T-helper 22 cell (primary cell): ENCODE data around the gene CLEC4M.
A peak's percentile ranks its signal among the peaks of the same experiment; 100 is the strongest.
"Not testable (repeated sequence)": the region's sequence is repeated elsewhere in the genome, so short reads cannot be mapped to it uniquely, and the experiment has no call there.

Source experiments
- DNase-seq: peaks from one replicate; pipeline ENCODE4 v3.0.0-alpha.2; 2020; ENCODE audit warnings: low read depth

Gene CLEC4M

DNA sequence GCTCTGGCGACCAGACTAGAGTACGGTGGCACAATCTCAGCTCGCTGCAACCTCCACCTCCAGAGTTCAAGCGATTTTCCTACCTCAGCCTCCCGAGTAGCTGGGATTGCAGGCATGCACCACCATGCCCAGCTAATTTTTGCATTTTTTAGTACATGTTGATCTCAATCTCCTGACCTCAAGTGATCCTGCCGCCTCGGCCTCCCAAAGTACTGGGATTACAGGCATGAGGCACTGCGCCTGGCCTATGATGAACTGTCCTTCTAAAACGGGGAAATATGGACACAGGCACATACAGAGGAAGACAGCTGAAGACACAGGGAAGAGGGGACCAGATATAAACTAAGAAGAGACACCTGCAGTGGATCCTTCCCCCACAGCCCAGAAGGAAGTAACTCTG, 12.7 kb downstream of the CLEC4M start:
- no peak for DNase-seq

DNA sequence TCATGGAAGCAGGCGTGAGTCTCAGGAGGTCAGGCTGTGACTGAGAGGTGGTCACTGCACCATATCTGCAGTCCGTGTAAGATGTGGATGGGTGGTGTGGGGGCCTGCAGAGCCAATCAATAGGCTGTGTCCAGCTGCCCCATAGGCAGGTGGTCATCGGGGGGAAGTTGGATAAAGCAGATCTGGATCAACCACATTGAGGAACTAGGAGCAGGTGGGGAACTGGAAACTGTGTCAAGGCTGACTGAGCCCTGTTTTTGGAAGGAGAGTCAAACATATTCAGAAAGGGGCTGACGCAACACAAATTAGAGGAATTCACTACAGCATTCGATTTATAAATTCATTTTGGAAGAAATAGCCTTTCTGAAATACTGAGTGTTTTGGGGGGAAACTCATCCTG, 15.0 kb downstream of the CLEC4M start:
- DNase-seq: no peak

DNA sequence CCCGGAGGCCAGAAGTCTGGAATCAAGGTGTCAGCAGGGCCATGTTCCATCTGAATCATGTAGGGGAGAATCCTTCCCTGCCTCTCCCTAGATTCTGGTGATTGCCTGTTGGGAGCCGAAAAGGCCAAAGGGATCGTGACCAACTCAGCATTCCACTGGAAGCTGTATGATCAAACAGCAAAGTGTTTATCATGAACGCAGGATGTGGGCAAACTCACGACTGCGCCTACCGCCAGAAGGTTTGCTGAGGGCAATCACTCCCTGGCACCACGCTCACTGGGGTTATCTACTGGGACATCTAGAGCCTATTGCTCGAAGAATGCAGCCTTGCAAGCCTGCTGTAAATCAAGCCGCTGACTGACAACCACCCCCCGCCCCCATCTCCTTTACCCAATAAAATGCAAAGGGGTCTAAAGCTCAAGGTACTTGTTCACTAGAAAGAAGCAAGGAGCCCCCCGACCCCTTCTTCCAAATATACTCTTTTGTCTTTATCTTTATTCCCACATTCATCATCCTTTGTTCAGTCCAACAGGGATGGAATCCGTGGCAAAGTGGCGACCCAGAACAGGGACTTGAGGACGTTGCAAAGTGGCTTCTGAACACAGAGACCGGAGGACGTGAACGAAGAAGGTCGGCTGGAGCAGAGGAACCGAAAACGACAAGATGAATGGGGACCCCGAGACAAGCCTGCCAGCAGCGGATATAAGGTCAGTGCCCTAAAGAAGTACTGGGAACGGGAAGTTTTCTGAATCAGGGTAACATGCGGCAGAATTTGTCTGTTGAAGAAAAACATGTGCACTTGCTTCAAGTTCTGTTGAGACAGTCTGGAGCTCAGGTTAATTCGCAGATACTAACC, 16.8 kb downstream of the CLEC4M start:
- no peak for DNase-seq

DNA sequence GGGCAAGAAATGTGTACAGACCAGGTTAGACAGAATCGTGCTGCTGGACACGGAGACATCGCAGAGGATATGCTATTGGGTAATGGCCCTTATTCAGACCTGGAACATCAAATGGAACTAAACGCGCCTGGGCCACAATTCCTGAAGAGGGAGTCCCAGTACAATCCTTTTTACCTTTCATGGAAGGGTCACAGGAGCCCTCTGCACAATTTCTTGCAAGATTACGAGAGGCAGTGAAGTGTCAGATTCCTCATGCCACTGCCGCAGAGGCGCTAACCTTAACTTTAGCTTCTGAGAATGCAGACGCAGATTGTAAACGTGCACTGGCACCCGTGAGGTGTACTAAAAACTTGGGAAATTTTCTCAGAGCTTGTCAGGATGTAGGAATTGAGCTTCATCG, 18.1 kb downstream of the CLEC4M start:
- no peak for DNase-seq

DNA sequence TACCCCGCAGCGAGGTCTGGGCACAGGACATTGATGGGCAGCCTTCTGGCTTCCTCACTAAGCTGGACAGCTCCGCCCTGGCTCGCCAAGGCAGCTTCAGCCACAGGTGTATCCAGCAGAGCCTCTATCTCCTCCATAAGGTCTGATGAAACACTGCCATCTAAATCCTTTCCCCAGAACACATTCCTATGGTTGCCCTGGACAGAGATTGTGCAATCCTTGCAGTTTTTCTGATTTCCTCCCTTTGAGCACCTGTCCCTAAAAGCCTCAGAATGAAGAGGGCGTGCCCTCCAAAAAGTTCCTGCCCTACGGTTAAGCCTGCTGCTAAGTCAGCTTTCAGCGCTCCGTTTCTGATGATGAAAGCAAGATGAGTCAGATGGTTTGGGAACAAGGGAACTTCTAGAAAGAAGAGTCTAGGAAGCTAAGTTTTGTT, 21.0 kb downstream of the CLEC4M start:
- no peak for DNase-seq

DNA sequence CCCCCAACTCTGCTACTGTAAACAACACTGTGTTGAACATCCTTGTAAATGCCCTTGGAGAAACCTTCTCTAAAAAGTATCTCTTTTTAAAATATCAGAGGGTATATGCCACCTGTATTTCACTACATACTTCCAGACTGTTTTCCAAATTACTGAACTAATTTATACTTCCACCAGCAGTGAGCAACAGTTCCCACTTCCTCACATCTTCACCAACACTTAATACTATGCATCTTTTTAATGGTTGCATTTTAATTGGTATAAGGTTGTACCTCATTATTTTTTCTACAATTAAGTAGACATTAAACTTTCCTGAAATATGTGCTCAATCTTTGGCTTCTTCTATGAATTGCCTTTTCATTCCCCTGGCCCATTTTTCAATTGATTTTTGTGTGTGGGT, 21.8 kb downstream of the CLEC4M start:
- no peak for DNase-seq

DNA sequence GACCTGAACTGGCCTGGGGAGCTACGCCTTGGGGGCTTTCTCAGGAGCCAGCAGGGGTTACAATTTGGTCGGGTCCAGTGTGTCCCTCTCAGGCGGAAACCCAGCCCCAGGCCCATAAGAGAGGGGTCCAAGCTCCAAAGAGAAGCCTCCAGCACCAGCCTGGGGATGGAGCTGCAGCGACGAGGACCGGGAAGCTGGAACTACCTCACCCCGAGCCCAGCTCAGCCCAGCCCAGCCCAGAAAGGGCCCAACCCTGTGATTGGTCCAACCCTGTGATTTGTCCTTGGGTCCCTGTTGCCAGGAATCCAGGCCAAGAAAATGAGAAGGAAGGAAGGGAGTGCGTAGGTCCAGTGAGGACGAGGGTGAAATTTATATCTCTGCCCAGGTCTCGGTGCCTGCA, 24.1 kb downstream of the CLEC4M start:
- no peak for DNase-seq

DNA sequence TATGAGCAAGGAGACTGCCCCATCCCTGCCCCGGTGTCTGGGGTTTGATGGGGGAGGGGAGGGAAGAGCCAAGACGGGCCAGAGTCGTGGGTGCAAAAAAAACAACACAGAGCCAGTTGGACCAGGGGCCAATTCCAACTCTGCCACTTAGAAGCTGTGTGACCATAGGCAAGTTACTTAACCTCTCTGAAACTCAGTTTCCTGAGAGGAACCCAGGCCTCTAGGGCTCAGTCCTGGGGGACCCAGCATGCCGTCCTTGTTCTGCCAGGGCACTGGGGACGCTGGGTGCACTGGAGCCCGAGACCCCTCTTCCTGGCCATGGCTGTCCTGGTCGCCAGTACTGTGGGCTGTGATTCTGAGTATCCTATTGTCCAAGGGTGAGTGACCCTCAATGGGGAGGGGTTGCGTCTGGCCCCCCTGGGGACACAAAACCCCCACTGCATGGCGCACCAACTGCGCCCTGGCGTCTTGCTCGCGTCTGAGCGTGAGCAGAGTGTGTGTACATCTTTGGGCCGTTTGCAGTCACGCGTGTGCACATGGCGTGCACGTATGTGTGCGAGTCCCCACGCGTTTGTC, 24.6 kb downstream of the CLEC4M start:
- DNase-seq: no peak

DNA sequence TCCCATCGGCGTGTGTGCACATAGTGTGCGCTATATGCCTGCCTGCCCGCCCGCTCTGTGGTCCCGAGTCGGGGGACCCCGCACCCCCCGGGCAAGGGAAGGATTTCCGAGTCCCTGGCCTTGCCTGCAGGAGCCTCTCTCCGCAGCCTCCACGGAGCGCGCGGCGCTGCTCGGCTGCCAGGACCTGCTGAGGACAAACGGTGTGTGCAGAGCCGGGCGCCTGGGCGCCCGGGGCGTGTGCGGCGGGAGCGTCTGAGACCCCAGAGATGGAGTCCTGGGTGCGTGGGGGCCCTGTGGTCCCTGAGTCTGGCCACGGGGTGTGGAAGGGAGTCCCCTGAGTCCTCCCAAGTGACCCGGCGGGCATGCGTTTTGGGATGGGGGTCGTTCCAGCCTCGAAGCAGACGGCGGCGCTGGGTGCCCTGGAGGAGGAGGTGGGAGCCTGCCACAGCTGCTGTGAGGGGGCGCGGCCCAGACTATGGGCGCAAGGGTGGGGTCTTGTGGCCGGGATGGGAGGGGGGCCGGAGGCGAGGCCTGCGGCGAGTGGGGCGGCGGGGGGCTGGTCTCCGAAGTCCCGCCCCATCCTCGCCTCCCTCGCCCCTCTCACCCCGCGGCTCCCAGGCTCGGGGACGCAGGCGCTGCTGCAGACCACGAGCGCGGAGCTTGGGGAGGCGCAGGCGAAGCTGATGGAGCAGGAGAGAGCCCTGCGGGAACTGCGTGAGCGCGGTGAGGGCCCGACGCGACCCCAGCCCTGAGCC, 25.3 kb downstream of the CLEC4M start:
- DNase-seq: no peak

DNA sequence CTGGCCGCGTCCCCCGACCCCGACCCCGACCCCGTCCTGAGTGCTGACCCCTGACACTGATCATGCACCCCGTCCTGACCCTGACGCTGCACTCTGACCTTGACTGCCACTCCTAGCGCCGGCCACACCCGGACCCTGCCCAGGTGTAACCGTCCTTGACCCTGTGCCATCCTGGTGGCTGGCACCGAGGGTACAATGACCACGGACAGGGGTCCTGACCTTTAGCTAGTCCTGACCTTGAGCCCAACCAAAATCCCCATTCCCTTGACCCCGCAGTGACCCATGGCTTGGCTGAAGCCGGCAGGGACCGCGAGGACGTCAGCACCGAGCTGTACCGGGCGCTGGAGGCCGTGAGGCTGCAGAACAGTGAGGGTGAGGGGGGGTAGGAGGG, 25.9 kb downstream of the CLEC4M start:
- DNase-seq: no peak

DNA sequence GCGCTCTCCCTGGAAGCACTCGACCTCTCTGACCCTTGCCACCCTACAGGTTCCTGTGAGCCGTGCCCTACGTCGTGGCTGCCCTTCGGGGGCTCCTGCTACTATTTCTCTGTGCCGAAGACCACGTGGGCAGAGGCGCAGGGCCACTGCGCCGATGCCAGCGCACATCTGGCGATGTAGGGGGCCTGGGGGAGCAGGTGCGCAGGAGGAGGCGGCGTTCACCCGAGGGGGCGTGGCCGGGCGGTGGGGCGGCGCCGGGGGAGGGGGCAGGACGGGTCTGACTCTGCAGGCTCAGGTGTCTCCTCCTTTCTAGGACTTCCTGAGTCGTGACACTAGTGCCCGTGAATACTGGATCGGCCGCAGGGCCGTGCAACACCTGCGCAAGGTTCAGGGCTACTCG, 26.4 kb downstream of the CLEC4M start:
- DNase-seq: no peak

DNA sequence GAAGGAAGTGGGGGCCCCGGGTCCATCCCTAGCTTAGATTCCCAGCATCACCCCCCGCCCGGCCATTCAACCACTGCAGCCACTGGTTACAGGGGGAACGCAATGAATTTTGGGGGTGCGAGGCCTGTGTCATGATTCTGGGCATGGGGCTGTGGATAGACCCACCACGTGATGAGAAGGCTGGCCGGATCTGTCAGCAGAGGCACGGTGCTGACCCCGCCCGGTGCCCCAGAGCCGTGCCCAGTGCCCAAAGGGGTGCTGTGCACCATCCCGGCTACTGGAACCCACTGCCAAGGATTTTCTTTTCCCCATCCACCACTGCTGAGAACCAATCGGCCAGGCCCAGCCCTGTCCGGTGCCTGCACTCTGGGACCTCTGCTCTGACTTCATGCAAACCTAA, 27.4 kb downstream of the CLEC4M start:
- DNase-seq: no peak

DNA sequence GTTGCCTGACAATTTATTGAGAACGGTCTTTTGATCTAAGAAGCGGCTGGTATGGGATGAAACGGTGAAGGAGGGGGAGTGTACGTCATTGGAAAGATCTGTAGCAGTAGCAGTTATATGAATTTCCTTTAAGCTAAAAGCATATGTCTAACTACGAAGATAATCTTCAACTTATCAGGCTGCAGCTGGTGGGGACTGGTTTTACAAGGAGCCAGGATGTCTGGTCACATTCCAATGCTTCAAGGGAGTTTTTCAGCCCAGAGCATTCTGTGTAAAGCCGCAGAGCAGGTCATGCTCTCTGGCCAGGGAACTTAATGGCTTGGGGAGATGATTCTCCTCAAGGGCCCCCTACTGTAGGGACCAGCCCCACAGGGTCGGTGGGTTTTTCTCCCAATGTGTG, 29.2 kb downstream of the CLEC4M start:
- no peak for DNase-seq

DNA sequence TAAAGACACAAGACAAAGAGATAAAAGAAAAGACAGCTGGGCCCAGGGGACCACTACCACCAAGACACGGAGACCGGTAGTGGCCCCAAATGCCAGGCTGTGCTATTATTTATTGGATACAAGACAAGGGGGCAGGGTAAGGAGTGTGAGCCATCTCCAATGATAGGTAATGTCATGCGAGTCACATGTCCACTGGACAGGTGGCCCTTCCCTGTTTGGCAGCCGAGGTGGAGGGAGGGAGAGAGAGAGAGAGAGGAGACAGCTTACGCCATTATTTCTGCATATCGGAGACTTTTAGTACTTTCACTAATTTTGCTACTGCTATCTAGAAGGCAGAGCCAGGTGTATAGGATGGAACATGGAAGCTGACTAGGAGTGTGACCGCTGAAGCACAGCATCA, 29.7 kb downstream of the CLEC4M start:
- DNase-seq: not testable (repeated sequence)

DNA sequence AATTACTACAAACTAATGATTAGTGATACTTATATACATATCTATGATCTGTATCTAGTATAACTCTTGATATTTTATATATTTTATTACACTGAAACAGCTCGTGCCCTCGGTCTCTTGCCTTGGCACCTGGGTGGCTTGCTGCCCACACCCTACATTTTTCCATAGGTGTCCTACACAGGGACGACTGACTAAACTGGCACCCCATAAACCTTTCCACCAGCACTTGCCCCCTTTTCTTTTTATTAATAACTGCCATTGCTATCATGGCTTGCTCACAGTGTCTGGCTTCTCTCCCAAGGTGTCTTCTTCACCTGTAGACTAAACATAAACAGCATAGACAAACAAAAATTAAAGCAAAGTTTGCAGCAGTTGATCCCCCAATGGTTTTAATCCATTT, 30.4 kb downstream of the CLEC4M start:
- DNase-seq: no peak

DNA sequence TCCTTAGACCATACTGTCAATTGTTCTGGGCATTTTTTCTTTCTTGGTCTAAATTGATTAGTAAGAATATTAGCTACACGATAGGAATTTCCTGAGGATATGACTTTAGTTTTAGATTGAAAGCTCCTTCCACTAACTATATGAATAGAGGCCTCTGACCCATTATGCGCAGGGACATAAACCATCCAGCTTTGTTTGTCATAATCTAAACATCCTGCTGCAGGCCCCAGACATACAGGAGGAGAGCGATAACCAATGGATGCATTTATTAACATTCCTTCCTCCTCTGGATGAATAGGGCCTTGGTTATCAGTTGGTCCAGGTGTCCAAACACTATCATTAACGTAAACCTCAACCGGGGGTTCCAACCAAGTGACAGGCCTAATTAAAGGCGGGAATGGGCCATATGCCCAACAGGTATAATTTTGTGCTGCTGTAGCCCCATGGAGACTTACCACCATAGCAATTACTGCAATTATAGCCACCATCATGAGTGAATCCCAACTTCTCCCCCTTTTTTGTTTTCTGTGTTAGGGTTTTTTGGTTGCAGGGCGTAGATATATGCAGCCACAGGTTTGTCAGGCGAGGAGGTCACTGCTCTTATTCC, 32.6 kb downstream of the CLEC4M start:
- no peak for DNase-seq

DNA sequence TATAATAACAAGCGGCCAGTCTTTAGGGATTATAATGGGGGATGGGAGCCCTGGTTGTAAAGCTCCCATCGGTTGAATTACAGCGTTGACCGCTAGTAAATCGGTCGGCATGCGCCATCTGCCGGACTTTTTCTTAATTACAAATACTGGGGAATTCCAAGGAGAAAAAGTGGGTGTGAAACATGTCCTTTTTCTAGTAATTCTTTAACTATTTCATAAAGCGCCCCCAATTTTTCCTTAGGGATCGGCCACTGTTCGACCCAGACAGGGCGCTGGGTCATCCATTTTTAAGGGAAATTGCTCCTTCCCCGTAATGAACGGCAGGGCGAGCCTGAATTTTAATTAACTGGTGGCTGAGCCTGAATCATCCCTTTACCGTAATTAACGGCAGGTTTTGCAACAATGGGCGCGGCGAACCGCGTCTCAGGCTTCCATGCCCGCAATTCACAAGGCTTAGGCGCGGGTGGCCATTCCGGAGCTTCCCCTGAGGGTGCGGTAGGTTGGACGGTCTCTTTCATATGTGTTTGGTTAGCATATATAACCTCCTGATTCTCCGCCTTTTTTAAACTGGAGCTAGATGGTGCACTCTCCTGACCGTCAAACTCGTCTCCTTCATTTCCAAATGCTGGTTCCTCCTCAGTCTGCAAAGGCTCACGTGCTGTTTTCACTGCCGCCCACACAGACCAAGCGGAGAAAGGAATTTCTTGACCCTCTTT, 36.8 kb downstream of the CLEC4M start:
- DNase-seq: peak; percentile 17

DNA sequence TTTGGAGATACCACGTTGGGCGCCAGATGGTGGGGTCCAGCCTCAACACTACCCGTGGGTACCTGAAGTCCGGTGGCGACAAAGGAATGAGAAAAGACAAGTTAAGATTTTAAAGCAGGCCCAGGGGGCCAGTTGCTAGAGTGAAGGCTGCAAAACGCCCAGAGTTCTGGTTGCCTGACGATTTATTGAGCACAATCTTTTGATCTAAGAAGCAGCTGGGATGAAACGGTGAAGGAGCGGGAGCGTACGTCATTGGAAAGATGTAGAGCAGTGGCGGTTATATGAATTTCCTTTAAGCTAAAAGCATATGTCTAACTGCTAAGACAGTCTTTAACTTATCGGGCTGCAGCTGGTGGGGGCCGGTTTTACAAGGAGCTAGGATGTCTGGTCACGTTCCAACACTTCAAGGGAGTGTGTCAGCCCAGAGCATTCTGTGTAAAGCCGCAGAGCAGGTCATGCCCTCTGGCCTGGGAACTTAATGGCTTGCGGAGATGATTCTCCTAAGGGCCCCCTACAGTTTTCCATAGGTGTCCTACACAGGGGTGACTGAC, 38.1 kb downstream of the CLEC4M start:
- no peak for DNase-seq

DNA sequence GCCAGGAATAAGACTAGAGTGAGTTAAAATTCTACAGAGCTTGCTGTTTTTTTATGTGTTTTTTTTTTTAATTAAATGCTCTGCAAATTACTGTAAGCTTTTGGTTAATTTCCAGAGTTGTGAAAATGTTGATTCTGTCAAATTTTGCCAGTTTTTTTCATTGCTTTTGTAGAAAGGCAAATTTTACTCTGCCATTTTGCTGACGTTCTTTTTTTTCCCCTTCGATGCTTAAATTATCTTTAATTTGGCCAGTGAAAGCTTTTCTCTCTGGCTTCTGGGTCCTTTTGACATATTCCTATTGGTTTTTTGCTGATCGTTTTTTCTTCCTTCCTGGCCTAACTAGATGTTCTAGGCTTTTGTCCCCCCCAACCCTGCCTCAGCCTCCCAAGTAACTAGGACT, 43.2 kb downstream of the CLEC4M start:
- DNase-seq: no peak

DNA sequence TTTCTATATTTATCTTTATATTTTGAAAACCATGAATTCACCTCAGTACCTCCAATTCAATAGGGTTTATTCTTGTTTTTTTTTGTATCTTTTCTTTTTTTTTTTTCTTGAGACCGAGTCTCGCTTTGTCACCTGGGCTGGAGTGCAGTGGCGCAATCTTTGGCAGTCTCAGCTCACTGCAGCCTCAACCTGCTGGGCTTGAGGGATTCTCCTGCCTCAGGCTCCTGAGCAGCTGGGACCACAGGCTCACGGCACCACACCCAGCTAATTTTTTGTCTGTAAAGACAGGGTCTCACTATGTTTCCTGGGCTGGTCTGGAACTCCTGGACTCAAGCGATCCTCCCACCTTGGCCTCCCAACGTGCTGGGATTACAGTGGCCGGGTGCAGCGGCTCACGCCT, 43.8 kb downstream of the CLEC4M start:
- no peak for DNase-seq

DNA sequence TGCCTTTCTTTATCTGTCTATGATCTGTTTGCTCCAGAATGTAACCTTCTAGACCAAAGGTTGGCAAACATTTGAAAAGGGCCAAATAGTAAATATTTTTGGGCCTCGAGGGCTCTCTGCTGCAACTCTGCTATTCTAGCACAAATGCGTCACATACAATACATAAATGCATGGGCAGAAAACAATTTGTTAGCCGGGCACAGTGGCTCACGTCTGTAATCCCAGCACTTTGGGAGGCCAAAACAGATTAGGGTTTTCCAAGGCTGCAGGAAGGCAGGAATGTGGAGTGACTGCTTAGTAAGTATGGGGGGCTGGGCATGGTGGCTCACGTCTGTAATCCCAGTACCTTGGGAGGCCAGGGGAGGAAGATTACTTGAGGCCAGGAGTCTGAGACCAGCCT, 45.1 kb downstream of the CLEC4M start:
- DNase-seq: no peak

DNA sequence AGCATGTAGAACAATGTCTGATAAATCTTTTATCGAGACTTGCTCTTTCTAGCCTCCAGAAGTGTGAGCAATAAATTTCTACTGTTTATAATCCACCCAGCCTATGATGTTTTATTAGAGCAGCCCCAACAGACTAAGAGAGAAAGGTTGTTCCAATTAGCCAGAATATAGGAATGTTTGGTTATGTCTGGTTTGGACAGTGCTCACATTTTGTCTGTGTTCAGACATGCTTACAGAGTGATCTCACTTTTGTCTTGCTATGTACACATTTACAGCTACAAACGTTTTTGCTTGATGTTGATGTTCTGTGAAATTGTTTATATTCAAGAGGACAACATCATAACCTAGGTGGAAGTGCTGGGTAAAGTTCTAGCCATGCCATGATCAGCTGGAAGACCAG, 48.9 kb downstream of the CLEC4M start:
- DNase-seq: no peak
